ENCODE results near the gene SERPINE1.

- TF ChIP-seq CTCF (IDR thresholded peaks at IDR 0.05), result no peak
- no peak for TF ChIP-seq POLR2A (IDR thresholded peaks at IDR 0.05)
These were observed 6.9 kb downstream of the SERPINE1 start for GRCh38 chr7:101133621-101134398.

Data from thyroid gland (tissue), 4 donors.